ENCODE results near the gene IKBKG.
"Not testable (repeated sequence)": the region's sequence is repeated elsewhere in the genome, so short reads cannot be mapped to it uniquely, and the experiment has no call there.

Gene IKBKG

GRCh38 chrX:154558896-154559295, 11.5 kb downstream of the IKBKG start:
- not testable (repeated sequence) for DNase-seq

GRCh38 chrX:154560326-154560725, 12.9 kb downstream of the IKBKG start:
- DNase-seq: not testable (repeated sequence)

GRCh38 chrX:154562295-154562694, 14.9 kb downstream of the IKBKG start:
- DNase-seq: not testable (repeated sequence)

- DNase-seq: not testable (repeated sequence)
Observed at GRCh38 chrX:154570361-154570760, 22.9 kb downstream of the IKBKG start.

GRCh38 chrX:154573061-154573460, 25.6 kb downstream of the IKBKG start:
- DNase-seq: not testable (repeated sequence)

- not testable (repeated sequence) for DNase-seq
Observed at GRCh38 chrX:154575076-154575475, 27.7 kb downstream of the IKBKG start.

- not testable (repeated sequence) for DNase-seq
Observed at GRCh38 chrX:154582994-154583393, 35.6 kb downstream of the IKBKG start.

GRCh38 chrX:154584585-154585183, 37.3 kb downstream of the IKBKG start, which contains the start of gene CTAG1A:
Gene CTAG1A, plus strand, starts transcription at chrX:154585133. Its CDS starts 74 bp downstream, at chrX:154585207.
- DNase-seq: not testable (repeated sequence)

GRCh38 chrX:154590415-154590814, 43.0 kb downstream of the IKBKG start:
- not testable (repeated sequence) for DNase-seq

GRCh38 chrX:154592505-154592904, 45.1 kb downstream of the IKBKG start:
- DNase-seq: no peak

- no peak for DNase-seq
Observed at GRCh38 chrX:154593201-154593600, 45.8 kb downstream of the IKBKG start.

GRCh38 chrX:154594491-154594890, 47.1 kb downstream of the IKBKG start:
- DNase-seq: no peak

GRCh38 chrX:154595559-154596249, 48.3 kb downstream of the IKBKG start:
- peak; percentile 7 for DNase-seq

GRCh38 chrX:154596290-154596929, 49.0 kb downstream of the IKBKG start:
- DNase-seq: peak; percentile 90

GRCh38 chrX:154597221-154597620, 49.8 kb downstream of the IKBKG start:
- no peak for DNase-seq

GRCh38 chrX:154598656-154599055, 51.2 kb downstream of the IKBKG start:
- no peak for DNase-seq

- no peak for DNase-seq
Observed at GRCh38 chrX:154599531-154599930, 52.1 kb downstream of the IKBKG start.

- DNase-seq: peak; percentile 48
Observed at GRCh38 chrX:154600759-154601374, 53.4 kb downstream of the IKBKG start.

GRCh38 chrX:154602226-154602625, 54.8 kb downstream of the IKBKG start:
- no peak for DNase-seq

GRCh38 chrX:154602766-154603437, 55.5 kb downstream of the IKBKG start:
- DNase-seq: no peak

GRCh38 chrX:154603438-154604430, 56.3 kb downstream of the IKBKG start:
- peak; percentile 54 for DNase-seq

All from fibroblast of skin of scalp (primary cell).